ENCODE results near the gene SNX1.
"Not testable (repeated sequence)": the region's sequence is repeated elsewhere in the genome, so short reads cannot be mapped to it uniquely, and the experiment has no call there.

SNX1 gene

DNA sequence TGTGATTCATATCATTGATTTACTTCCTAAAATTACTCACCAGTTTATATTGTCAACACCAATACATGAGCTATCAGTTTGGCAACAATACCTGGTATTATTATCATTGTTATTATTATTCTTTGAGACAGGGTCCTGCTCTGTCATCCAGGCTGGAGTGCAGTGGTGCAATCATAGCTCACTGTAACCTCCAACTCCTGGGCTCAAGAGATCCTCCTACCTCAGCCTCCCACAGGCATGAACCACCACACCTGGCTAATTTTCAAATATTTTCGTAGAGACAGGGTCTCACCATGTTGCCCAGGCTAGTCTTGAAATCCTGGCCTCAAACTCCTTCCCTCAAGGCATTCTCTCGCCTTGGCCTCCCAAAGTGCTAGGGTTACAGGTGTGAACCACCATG, 22.3 kb upstream of the SNX1 start:
- not testable (repeated sequence) for DNase-seq (ENCODE audit: low spot score)

DNA sequence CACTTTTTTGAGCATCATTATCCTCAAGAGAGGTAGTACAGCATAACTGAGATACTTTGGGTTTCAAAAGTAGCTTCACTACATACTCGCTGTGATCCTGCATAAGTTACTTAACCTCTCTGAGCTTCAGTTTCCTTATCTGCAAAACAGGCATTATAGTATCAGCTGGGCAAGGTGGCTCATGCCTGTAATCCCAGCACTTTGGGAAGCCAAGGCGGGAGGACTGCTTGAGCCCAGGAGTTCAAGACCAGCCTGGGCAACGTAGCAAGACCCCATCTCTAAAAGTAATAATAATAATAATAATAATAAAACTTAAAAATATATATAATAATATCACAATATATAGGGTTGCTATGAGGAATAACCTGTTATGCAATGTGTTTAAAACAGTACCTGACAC, 13.0 kb upstream of the SNX1 start:
- no peak for DNase-seq (ENCODE audit: low spot score)

DNA sequence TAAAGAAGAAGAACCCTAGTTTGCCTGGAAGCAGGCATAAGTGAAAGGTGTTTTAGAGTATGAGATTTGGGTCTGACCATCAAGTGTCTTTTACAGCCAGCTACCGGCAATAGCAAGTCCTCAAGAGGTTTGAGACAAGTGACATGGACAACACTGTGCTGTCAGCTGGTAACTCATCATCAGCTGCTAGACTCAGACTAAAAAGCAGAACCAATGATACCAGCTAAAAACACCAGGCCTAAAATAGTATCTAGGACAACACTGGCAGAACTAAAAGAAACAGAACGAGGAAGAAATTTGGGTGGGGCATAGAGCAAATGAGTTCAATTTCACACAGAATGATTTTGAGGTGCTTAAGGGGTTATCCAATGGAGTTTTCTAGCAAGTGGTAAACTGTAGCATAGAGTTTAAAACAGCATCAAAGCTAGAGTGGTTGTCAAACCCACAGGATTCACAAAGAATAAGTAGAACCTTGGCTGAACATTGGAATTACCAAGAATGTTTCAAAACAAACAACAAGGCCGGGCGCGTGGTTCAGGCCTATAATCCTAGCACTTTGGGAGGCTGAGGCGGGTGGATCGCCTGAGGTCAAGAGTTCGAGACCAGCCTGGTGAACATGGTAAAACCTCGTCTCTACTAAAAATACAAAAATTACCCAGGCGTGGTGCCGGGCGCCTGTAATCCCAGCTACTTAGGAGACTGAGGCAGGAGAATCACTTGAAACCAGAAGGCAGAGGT, 6.1 kb upstream of the SNX1 start:
- peak; percentile 82 for DNase-seq (ENCODE audit: low spot score)

DNA sequence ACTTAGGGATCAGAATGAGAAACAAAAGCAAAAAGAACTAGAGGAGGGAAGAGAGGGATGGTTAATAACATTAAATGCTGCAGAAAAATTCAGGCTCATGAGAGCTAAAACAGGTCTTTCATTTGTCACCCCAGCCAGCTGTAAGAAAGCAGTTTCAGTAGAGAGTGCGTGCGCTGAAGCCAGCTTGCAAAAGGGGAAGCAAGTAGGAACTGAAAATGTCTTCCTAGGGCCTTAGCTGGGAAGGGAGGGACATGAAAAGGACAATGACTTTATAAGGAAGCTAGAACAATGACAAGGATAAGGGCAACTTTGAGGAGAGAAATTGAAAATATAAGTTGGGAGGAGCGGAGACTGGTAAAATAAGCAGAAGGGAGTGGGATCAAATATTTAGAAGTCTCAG, 5.3 kb upstream of the SNX1 start:
- DNase-seq (ENCODE audit: low spot score), result peak; percentile 72

DNA sequence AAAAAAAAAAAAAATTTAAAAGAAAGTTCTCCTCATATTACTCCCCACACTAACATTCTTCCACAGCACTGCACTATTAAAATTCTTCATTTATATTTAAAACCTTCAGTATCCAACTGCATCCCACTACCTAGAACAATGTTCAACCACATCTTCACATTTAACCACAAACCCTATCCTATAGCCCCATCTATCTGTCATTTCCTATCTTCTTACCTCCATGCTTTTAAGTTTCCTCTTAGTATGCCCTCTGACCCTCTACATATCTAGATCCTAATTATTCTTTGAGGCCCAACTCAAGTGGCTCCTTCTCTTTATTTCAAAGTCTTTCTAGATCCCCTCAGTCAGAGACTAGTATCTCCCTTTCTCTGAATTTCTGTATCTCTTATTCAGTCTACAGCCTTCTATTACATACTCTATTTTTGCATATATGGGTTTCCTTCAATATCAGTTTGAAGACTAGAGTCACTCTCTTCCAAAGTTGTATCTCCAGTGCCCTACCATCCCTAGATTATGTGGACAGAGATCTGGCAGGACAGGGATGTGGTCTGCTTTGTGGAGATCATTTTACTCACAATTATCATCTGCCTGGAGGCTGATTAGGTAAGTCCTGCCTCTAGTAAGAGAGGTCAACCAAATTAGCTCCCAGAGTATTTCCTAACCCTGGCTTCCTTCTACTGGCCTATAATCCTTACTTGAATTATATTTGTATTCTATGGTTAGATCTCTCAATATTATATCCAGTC, 3.5 kb upstream of the SNX1 start:
- no peak for DNase-seq (ENCODE audit: low spot score)

DNA sequence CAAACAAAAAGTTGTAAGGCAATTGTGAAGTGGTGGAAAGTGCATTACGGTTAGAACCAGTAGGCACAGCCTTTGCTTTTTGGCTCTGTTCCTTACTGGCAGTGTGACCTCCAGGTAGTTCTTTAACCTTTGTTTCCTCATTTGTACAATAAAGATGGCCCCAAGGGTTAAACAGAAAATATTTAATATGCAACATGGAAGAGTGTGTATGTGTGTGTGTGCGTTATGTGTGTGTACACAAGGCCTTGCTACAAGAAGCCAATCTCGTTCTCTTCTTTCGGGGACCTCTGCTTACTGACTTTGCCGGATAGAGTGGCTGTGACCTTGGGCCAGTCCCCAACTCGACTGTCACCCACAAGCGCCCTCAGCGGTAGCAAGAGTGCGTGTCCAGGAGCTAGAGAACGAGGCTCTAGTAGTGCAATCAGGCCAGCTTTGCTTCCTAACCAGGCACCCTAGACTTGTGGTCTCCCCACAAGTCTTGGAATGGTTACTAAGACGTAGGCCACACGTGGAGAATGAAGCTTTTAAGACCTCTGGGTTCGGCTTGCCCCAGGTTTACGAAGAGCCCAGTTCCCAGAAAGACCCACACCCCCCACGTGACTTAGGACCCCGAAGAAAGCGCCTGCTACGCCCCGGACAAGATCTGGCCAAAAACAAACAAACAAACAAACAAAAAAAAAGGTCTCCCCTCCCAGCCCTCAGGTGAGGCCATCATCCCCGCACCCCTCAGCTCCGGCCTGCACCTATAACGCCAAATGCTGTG, 2.7 kb upstream of the SNX1 start:
- DNase-seq (ENCODE audit: low spot score), result no peak

DNA sequence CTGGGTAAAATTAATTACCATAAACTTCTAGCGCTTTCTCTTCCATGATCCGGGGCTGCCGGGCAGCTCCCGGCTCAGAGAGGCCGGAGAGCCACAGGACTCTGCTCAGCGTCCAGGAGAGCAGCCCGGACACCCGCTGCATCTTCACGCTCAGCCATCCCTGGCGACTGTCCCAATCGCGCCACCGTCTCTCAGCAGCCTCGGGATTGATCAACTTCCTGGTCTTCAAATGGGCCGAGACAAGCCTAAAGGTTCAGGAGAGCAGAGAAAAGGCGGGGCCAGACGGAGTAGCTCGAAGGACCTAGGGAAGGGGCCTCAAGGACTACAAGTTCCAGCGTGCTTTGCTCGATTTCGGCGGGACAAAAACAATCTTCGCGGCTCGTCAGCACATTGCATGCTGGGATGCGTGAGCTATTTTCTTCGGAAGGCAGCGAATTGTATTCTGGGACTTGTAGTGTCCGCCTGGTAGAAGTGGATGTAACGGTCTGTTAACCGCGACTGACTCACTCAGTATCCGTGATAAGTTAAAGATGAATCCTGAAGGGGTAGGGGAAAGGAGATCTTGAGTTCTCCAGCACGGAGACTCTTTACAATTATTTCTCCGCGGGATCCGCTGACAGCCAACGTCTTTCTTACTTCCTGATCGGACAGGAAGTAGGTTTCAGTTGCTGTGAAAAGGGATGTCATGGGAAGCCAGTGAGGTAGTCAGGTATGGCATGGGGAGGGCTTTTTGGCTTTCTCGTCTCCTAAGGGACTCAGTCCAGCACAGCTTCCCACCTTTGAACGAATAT, 2.0 kb upstream of the SNX1 start, which contains the start of gene CIAO2A:
TSS of gene CIAO2A (minus strand) at position 212 of the 791 bp plus-strand sequence. CDS start at position 142, 70 bp downstream.
- peak; percentile 99 for DNase-seq (ENCODE audit: low spot score)

DNA sequence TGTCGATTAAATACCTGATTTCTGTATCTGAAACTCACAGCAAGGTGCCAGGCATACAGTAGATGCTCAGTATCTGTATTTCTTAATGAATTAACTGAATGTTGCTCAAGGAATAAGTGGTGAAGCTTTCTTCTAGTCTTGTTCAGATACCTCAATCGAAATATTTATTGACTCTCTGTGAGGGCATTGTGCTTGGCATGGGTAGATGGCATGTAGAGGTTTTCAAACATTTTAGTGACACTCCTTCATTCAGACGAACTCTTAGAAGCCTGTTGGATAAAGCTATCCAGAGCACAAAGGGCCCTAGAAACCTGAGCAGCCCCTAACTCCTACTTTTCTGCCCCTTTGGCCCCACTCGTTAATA, 369 bp upstream of the SNX1 start:
- no peak for DNase-seq (ENCODE audit: low spot score)

DNA sequence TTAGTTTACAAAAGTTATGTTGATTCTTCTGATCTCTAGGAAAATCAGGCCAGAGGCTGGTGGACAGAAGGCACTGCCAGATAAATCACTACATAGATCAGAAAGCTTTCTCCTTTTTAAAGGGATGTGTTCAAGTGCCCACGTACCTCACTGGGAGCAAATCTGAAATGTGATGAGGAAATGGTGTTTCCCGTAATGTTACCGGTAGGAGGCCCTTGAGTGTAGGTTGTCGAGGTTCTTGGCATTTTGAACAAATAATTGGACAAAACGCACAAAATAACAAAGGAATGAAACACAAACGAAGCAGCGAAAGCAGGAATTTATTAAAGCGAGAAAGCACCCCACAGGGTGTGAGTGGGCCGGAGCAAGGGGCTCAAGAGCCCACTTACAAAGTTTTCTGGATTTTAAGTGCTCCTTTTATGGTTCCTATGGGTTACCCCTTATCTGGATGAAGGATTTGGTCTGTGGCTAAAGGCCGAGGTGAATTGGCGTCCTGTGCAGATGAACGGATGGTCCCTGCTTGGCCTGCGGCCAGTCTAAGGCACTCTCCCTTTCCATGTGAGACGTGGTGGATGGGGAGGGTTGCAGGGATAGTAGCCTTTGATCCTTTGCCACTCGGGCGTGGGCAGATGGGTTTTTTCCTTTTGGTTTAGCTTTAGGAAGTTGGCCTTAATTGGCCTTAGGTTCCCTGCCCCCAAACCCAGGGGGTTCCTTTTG, 1.0 kb downstream of the SNX1 start:
- no peak for DNase-seq (ENCODE audit: low spot score)

DNA sequence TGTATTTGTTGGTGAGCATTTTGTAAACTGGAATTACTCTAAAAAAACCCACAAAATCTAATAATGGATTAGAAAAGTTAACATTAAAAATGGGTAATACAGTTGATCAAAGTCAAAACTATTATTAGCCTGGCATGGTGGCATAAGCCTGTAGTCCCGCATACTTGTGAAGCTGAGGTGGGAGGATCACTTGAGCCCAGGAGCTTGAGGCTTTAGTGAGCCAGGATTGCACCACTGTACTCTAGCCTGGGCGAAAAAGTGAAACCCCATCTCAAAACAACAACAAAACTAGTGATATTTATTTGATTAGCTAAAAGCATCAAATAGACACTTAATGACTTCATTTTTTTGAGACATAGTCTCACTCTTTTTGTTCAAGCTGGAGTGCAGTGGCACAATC, 3.6 kb downstream of the SNX1 start:
- no peak for DNase-seq (ENCODE audit: low spot score)

DNA sequence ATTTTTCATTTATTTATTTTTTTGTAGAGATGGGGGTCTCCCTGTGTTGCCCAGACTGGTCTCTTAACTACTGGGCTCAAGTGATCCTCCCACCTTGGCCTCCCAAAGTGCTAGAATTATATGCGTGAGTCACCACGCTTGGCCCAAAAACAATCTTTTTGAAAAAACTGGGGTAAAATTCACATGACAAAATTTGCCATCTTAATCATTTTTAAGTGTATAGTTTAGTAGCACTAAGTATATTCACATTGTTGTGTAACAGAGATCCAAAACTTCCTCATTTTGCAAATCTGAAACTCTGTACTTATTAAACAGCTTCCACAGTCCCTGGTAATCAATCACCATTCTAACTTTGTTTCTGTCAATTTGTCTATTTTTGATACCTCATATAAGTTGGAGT, 5.2 kb downstream of the SNX1 start:
- DNase-seq (ENCODE audit: low spot score), result no peak

DNA sequence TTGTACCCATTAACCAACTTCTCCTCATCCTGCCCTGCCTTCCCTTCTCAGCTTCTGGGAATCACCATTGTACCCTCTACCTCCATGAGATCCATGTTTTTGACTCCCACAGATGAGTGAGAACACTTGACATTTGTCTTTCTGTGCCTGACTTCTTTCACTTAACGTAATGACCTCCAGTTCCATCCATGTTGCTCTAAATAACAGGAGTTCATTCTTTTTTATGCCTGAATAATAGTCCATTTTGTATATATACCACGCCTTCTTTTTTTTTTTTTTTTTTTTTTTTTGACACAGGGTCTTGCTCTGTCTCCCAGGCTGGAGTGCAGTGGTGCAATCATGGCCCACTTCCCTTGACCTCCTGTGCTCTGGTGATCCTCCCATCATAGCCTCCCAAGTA, 6.7 kb downstream of the SNX1 start:
- DNase-seq (ENCODE audit: low spot score), result no peak

DNA sequence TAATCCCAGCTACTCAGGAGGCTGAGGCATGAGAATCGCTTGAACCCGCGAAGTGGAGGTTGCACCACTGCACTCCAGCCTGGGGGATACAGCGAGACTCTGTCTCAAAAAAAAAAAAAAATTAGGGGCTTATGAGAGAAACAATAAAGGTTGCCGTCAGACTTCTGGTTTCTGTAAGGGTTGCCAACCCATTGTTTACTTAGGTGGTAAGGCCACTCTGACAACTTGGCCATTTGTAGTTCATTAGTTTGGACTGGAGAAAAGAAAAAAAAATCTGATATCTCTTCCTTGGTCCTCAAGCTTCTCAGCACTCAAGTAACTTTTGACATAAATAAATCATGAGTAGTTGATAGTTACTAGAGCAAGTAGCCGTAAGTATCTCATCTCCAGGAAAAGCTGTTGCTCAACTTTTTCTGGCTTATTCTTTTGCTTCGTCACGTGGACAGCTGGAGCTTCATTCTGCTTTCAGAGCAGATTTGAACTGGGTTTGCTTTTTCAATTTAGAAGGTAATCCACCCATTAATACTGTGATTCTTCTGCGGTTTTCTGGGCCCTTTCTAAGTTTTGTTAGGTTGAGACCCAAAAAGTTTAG, 9.4 kb downstream of the SNX1 start:
- peak; percentile 82 for DNase-seq (ENCODE audit: low spot score)

DNA sequence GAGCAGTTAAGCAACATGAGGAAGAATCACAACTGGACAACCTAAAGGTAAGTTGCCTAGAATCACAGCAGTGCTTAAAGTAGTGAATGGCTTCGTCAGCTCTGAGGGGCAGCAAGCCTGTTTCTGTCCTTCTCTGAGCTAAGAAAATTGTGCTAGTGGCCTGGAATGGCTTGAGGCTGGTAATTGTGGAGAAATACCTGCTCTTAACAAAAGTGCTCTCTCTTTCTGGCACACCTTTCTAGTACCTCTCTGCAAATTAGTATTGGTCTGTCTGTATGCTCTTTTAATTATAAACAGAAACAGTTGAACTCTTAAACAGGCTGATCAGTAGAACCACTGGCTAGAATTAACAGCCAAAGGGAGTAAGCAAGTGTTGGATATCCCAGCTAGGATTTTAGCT, 11.6 kb downstream of the SNX1 start:
- DNase-seq (ENCODE audit: low spot score), result no peak

DNA sequence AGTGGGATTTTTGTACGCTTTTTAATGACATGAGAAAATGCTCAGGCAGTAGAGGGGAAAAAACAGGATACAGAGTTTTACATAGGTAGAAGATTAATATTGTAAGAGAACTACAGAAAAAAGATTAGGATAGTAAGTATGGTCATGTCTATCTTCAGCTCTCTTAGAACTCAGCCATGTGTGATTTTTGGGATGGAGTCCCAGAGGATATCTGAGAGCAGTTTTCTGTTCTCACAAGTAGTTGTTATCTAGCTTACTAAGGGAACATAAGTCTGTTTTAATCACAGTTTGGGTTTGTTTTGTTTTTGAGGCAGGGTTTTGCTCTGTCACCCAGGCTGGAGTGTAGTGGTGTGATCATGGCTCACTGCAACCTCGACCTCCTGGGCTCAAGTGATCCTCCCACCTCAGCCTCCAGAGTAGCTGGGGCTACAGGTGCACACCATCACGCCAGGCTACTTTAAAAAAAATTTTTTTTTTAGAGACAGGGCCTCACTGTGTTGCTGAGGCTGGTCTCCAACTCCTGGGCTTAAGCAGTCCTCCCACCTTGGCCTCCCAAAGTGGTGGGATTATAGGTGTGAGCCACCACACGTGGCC, 14.4 kb downstream of the SNX1 start:
- DNase-seq (ENCODE audit: low spot score), result not testable (repeated sequence)

DNA sequence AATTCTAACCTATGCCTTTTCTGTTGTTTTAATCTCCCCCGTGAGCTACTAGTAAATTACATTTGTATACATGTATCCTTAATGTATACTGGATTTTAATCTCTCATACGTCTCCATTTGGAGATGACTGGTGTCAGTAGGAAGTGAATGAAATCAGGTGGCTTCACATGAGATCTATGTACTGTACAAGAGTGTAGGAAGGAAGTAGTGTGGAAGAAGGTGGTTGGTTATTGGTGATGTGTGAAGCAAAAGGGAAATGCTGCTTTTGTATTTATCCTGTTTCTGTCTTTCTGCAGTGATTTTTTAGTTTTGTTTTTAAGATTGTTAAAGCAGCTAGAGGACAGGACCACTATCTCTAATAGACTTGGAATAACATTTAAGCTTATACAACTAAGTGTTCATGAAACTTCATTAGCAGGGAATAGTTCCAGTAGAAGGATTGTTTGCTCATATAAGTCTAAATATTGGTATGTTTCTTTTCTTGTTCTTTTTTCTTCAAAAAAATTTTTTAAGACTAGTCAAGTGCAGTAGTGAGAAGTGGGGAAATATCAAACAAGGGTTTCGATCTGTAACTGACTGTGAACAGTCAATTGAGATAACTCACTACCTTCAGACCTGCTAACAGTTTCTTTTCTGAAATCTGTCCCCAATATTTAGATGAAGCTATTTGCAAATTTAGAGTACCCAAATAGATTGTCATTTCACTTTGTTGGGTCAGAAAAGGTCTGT, 15.3 kb downstream of the SNX1 start:
- peak; percentile 34 for DNase-seq (ENCODE audit: low spot score)

DNA sequence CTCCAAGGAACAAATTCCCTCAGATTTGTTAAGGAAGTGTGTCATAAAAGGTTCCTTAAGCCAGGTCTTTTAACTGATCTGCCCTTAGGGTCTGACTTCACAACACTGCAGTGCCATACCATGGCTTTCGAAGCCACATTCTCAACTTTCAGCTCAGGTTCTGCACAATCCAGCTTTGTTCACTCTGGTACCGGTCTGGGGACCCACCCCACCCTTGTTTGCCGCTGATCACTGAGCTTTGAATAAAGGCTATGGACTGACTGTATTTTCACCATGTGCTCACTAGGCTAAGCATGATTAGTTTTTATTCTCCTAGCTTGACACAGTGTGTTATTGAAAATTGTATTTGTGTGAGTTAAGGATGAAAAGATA, 15.9 kb downstream of the SNX1 start:
- DNase-seq (ENCODE audit: low spot score), result peak; percentile 54

DNA sequence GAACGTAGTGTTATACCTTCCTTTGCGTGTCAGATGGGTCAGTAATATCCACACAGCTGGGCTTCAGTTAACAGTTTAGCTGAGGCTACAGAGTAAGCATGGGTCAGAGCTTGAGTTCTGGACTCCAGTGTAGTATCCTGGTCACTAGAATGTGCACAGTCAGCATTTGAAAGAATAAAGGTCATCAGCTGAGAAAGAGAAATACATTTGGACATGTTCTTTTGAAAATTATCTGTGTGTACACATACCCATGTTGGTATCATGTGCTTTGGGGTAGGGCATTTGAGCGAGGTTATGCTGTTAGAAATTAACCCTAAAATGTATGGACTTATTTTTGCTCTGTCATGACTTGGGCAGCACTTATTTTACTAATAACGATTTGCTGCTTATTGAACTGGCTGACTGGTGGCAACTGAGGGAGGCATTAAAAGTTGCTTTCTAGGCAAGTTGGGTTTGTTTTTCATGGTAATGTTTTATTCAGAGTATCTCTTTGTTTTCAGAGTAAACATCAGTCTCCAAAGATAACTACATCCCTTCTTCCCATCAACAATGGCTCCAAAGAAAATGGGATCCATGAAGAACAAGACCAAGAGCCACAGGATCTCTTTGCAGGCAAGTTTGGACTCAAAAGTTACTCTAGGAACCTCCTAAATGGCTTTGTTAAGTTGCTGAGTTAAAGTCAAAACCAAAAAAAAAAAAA, 16.4 kb downstream of the SNX1 start:
- DNase-seq (ENCODE audit: low spot score), result peak; percentile 68

DNA sequence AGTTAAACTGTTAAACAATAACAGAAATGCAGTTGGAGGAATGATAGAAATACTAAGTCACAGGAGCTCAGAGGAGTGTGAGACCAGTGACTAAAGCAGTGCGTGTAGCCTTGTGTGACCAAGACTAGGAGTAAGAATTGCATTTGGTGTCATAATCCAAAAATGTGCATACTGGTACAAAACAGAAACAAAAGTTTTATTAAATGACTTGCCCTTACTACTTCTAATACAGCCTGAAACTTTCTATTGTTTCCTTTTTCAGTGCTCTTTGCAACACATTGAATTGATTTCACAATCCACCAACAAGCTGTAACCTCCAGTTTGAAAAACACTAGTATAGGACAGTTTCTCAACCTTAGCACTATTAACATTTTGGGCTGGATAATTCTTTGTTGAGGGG, 17.1 kb downstream of the SNX1 start:
- DNase-seq (ENCODE audit: low spot score), result peak; percentile 21
